ENCODE data around the gene SLC17A2.

DNA sequence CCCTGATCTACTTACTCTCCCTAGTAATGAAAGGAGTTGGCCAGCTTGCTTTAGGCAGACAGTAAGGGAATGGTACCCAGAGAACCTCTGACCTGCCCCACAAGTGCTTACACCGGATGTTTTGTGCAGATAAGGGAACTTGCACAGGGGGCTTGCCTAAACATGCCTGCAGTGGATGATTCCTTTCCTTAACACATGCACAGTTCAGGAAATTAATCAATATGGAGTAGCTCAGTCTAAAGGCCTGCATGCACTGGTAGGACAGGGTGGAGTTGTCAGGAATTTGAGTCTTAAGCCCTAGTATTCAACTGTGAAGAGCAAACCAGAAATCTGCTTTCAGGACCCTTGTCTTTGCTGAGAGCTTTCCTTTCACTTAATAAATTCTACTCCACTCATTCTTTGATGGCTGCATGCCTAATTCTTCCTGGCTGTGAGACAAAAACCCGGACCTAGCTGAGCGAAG is 28.2 kb upstream of the SLC17A2 start:
- TF ChIP-seq KDM1A (IDR thresholded peaks at IDR 0.05; ENCODE audit: borderline replicate concordance, low read length) (no peak), YY1 (IDR thresholded peaks at IDR 0.05; ENCODE audit: low read depth, low read length) (no peak), RFX5 (IDR thresholded peaks at IDR 0.05; ENCODE audit: borderline replicate concordance, low read depth, low read length) (no peak), NRF1 (IDR thresholded peaks at IDR 0.05; ENCODE audit: low read depth, low read length) (no peak), CREB1 (IDR thresholded peaks at IDR 0.05) (no peak), TAF1 (IDR thresholded peaks at IDR 0.05; ENCODE audit: low read depth, low read length) (no peak), CEBPB (IDR thresholded peaks at IDR 0.05; ENCODE audit: low read depth, low read length) (no peak), TEAD4 (IDR thresholded peaks at IDR 0.05; ENCODE audit: low read depth, low read length) (no peak), BCL11A (IDR thresholded peaks at IDR 0.05; ENCODE audit: low read depth in 2 of 2, low read length in 2 of 2) (no peak)
- TF ChIP-seq, protein P1, sequence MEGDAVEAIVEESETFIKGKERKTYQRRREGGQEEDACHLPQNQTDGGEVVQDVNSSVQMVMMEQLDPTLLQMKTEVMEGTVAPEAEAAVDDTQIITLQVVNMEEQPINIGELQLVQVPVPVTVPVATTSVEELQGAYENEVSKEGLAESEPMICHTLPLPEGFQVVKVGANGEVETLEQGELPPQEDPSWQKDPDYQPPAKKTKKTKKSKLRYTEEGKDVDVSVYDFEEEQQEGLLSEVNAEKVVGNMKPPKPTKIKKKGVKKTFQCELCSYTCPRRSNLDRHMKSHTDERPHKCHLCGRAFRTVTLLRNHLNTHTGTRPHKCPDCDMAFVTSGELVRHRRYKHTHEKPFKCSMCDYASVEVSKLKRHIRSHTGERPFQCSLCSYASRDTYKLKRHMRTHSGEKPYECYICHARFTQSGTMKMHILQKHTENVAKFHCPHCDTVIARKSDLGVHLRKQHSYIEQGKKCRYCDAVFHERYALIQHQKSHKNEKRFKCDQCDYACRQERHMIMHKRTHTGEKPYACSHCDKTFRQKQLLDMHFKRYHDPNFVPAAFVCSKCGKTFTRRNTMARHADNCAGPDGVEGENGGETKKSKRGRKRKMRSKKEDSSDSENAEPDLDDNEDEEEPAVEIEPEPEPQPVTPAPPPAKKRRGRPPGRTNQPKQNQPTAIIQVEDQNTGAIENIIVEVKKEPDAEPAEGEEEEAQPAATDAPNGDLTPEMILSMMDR (IDR thresholded peaks at IDR 0.05; ENCODE audit: control extremely low read depth in 1 of 3, insufficient read depth in 1 of 3, low read depth in 1 of 3, low read length in 3 of 3) = no peak

Data from H1 (cell line).